GOT3 (cell line): Measurements from ENCODE around the gene LRP2.
"Not testable (repeated sequence)": the region's sequence is repeated elsewhere in the genome, so short reads cannot be mapped to it uniquely, and the experiment has no call there.

Experiments
- DNase-seq: peaks from one replicate; lab custom pipeline; 2025; ENCODE audit warnings: mixed read lengths; lab: John Stamatoyannopoulos, UW

LRP2 gene

DNA sequence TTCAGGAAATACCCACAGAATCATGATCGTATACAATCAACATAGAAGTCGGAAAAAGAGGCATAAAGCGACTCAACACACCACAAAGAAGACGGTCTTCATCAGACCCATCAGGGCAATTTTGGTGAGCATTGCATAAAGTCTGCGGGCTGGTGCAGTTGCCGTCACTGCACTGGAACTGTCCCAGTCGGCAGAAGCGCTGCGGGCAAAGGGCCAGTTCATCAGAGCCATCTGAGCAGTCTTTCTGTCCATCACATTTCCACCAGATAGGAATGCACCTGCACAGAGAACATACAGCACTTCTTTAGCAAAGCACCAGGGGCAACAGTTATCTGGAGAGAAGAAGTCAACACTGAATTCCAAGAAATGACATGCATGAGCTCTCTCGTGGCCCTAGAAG, 187.2 kb downstream of the LRP2 start:
- no peak for DNase-seq

- DNase-seq, result no peak
Measured at GRCh38 chr2:169173876-169174275, 188.5 kb downstream of the LRP2 start.

GRCh38 chr2:169172914-169173313, 189.4 kb downstream of the LRP2 start:
- DNase-seq, result no peak

DNA sequence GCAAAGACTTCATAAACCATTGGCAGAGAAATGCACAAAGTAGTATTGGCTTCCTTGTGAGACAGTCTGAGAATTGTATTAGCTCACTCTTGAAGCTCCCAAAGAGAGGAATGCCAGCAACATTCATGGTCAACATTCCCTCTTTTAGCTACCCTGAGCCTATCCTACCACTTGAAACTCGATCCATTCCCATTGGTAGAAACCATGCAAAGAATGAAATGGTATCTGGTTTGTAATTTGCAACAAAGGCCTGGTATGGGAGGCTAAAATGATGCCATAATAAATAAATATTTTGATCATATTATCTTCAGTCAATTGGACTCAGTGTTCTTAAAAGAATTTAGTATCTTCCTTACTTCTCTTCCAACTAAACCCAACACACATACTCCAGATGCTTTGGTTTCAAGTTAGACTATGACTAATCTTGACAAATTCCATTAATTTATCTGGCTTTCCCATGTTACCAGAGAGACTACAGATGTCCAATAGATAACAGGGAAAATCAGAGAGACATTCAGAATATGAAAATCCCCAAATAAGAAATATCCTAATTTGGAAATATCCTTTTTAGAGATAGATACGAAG, 190.1 kb downstream of the LRP2 start:
- no peak for DNase-seq

GRCh38 chr2:169165791-169166190, 196.5 kb downstream of the LRP2 start:
- DNase-seq, result no peak

- no peak for DNase-seq
Measured at GRCh38 chr2:169164311-169164710, 198.0 kb downstream of the LRP2 start.

DNA sequence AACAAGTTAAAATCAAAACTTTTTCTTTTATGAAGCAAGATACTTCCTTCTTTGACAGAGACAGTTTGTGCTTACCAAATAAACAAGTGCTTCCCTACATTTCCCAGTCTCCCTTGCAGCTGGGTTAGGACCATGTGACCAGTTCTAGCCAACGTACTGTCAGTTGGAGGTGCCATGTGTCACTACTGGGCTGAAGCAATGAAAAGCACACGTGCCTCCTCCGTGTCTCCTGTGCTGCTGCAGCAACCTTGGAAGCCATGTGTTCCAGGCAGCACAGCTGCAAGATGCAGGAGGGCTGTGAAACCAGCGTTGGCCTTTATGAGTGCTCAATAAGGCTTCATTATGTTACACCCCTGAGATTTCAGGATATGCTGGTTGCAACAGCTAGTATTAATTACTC, 199.7 kb downstream of the LRP2 start:
- no peak for DNase-seq

DNA sequence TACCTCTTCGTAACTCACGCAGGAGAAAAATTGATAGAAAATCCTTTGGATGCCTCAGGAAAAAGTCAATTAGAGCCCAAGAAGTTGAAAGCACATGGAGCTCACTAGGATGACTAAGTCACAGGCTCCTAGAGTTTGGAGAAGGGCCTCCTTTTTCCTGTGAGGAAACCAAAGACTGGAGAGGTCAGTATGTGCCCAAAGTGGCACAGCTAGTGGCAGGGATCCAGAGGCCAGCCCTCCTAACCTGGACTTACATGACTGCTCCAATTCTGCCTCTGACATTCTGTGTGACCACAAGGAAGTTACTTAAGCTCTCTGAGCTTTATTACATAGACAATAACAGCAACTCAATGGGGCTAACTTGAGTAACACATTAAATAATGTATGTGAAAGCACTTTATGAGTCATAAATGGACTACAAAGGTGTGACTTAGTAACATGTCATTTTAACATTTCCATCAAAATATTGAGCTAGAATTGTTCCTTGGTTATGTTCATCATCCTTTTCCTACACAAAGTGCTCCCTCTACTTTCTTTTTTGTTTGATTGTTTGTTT, 201.3 kb downstream of the LRP2 start:
- DNase-seq, result no peak

GRCh38 chr2:169159686-169160085, 202.6 kb downstream of the LRP2 start:
- no peak for DNase-seq

- no peak for DNase-seq
Measured at GRCh38 chr2:169158874-169159273, 203.5 kb downstream of the LRP2 start.

DNA sequence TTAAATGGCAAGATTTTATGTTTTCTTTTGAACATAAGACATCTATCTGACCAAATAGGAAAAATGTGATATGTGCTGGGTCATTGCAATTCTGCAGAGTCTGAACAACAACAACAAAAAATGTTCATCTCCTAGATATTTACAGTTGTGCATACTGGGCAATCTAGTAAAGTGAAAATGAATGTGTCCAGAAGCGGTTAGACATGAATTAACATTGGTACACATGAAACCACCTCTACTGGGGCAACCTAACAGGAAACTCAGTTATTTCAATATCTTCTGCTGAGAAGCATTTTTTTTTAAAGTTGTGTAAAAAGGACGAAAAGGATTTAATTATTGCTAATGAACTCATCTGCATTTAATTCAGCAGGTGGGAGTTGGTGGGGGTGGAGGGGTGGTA, 216.1 kb downstream of the LRP2 start:
- DNase-seq, result no peak

- no peak for DNase-seq
Measured at GRCh38 chr2:169143998-169144397, 218.3 kb downstream of the LRP2 start.

- DNase-seq, result no peak
Measured at GRCh38 chr2:169141713-169142352, 220.5 kb downstream of the LRP2 start.

DNA sequence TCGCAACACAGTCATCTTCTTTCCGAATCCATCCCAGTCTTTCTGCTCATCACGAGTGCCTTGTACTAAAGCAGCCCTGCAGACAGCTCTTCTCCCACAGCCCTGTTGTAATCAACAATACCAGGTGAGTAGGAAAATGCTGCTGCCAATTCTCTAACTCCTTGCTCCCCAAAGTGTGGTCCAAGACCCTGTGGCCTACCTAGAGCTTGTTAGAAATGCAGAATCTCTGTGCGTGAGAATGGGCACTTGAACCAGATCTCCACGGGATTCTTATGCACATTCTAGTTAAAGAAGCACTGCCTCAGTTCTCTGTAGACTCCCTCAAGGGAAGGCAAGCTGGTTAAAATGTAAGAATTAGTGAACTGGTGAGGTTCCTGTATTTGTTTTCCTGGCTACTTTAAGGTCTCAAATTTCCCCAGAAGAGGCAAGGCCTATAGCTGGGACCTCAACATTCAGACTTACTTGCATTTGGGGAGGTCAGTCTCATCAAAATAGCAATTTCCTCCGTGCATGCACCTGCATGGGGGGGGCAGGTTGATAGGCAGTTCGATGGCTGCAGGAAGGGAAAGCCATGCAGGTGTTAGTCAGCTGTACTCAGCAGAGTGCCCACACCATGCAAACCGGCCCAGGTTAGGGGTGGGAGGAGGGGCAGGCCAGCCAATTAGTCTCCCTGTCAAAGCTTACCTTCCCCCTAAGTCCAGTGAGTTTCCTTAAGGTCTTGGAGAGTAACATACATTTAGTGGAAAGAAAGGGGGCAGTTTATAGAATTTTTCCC, 222.2 kb downstream of the LRP2 start:
- DNase-seq, result no peak

DNA sequence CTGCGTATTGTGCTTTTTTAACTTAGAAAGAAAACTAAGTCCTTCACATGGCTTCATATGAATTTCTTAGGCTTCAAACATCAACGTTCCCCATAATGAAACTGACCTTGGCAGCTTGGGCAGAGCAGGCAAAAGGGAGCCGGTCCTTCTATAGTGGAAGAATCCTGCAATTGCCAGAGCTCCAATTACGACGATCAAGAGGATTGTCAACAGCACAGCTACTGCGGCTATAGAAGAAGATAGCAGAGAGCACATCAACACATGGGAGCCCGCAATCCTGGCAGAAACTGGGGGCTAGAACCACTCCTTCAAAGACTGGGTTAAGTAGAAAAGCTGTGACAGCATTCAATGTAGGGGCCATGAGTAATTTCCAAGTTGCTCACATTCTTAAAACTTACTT, 223.2 kb downstream of the LRP2 start:
- no peak for DNase-seq

DNA sequence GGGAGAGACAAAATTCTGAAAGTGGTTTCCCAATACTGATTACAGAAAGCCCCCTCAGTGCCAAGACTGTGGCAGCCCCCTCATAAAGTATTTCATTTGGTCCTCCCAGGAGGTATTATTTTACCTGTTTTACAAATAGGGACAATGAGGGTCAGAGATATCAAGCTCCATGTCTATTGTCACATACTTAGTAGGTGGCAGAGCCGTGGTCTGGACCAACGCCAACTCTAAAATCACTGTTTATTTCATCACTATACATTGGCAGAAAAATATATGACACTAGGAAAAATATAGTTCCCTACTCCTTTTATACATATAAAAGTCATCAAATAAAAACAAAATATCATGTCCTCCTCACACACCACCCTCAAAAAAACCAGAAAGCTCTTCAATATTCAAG, 224.4 kb downstream of the LRP2 start:
- no peak for DNase-seq

- DNase-seq, result no peak
Measured at GRCh38 chr2:169136885-169137534, 225.3 kb downstream of the LRP2 start.

- DNase-seq, result not testable (repeated sequence)
Measured at GRCh38 chr2:169136428-169136827, 225.9 kb downstream of the LRP2 start.

GRCh38 chr2:169134272-169134671, 228.1 kb downstream of the LRP2 start:
- not testable (repeated sequence) for DNase-seq

GRCh38 chr2:169131587-169132512, 230.5 kb downstream of the LRP2 start:
- no peak for DNase-seq

GRCh38 chr2:169129703-169130243, 232.6 kb downstream of the LRP2 start:
- DNase-seq, result no peak
